Nephron (organoid): ENCODE results near the gene EGF.
A peak's percentile ranks its signal among the peaks of the same experiment; 100 is the strongest.

Experiments used
- H3K27ac Mint-ChIP-seq, 3 experiments: 2 replicates each; pipeline ENCODE4 v1.8.0; 2020; ENCODE audit warnings: mixed read lengths in 3 of 3, mild to moderate bottlenecking in 2 of 3, moderate library complexity in 1 of 3
- H3K27me3 Mint-ChIP-seq: 2 replicates; pipeline ENCODE4 v1.8.0; 2021; ENCODE audit warnings: low read depth, mild to moderate bottlenecking, moderate library complexity, mixed read lengths
- H3K36me3 Mint-ChIP-seq: 2 replicates; pipeline ENCODE4 v1.8.0; 2020; ENCODE audit warnings: low read depth, mixed read lengths
- H3K4me1 Mint-ChIP-seq: 2 replicates; pipeline ENCODE4 v1.8.0; 2020; ENCODE audit warnings: mixed read lengths
- H3K4me3 Mint-ChIP-seq, 3 experiments: 2 replicates each; pipeline ENCODE4 v1.8.0; 2020; ENCODE audit warnings: mild to moderate bottlenecking in 3 of 3, mixed read lengths in 3 of 3, moderate library complexity in 2 of 3
- H3K9me3 Mint-ChIP-seq: 2 replicates; pipeline ENCODE4 v1.8.0; 2020; ENCODE audit warnings: mixed read lengths
- TF ChIP-seq, protein P1 (sequence below), 3 experiments: fragments of 200-600 bp; sonication (generic); IDR thresholded peaks; one replicate each; pipeline ENCODE4 v1.5.0; 2021; ENCODE audit warnings: antibody characterized with exemption in 3 of 3; ENCODE audit not compliant: unreplicated experiment in 3 of 3

The EGF gene

DNA sequence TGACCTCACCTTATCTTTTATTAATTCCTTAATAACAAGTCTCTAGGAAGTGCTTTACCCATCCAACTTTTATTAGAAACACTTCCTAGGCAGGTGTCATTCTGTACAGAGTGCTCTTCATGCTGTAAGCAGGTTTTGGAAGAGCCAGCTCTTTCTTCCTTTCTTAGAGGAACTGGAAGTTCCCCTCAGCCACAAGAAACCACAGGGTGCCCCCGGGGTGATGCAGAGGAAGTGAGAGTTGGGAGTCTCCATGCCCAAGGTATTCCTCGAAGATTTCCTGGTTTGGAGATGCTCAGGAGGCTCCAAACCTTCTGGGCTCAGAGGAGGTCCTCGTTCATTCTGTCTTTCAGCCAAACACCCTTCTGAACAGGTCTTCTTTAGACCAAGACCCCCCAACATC, 83.8 kb downstream of the EGF start:
- peaks cover 15% of the 10 kb centered on the region for H3K4me1 Mint-ChIP-seq
- no peaks in the 10 kb centered on the region for H3K36me3 Mint-ChIP-seq
- peaks cover 12% of the 10 kb centered on the region for H3K27me3 Mint-ChIP-seq
- TF ChIP-seq, protein P1, sequence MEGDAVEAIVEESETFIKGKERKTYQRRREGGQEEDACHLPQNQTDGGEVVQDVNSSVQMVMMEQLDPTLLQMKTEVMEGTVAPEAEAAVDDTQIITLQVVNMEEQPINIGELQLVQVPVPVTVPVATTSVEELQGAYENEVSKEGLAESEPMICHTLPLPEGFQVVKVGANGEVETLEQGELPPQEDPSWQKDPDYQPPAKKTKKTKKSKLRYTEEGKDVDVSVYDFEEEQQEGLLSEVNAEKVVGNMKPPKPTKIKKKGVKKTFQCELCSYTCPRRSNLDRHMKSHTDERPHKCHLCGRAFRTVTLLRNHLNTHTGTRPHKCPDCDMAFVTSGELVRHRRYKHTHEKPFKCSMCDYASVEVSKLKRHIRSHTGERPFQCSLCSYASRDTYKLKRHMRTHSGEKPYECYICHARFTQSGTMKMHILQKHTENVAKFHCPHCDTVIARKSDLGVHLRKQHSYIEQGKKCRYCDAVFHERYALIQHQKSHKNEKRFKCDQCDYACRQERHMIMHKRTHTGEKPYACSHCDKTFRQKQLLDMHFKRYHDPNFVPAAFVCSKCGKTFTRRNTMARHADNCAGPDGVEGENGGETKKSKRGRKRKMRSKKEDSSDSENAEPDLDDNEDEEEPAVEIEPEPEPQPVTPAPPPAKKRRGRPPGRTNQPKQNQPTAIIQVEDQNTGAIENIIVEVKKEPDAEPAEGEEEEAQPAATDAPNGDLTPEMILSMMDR (IDR thresholded peaks at IDR 0.05; ENCODE audit: unreplicated experiment in 3 of 3) = no peak
- no peak overlapping the region for H3K4me3 Mint-ChIP-seq
- no peak overlapping the region for H3K27ac Mint-ChIP-seq
- H3K9me3 Mint-ChIP-seq = no peaks in the 10 kb centered on the region

DNA sequence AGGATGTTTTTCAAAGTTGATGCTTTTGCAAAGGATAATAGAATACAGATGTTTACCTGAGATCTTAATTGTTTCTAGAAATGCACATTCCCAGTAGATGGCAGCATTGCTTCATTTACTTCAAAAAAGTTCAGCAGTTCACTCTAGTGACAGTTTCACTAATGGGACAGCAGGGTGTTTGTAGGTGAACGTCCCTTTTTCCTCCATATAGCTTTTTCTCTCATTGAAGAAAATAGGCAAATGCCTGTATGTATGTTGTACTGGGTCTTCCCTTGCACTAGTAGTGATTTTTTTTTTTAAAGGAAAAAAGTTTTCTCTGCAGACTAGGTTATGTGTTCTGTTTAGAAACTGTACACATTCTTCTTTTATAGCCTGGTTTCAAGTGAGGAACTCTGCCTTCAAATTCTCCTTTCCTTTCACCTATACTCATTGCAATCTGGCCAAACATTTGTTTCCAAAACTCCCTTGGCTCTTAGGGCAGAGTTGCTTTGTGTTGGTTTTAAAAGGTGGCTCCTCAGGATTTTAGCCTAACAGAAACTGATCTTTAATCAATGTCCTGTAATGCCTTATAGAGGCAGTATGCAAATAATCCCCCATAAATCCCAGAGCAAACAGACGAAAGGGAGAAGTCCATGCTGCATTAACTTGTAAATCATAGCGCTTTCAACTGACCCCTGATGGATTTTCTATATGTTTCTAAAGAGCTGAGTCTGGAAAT, 86.3 kb downstream of the EGF start:
- Mint-ChIP-seq H3K27me3 (peaks cover 12% of the 10 kb centered on the region), H3K4me1 (peaks cover 10% of the 10 kb centered on the region), H3K36me3 (no peaks in the 10 kb centered on the region), H3K9me3 (no peaks in the 10 kb centered on the region), H3K4me3 (no peak overlapping the region), H3K27ac (peak overlapping the region; percentile 9 to 58 (median 53))
- TF ChIP-seq, protein P1 (IDR thresholded peaks at IDR 0.05; ENCODE audit: unreplicated experiment in 3 of 3) = peak; percentile 77 to 88 (median 79)

DNA sequence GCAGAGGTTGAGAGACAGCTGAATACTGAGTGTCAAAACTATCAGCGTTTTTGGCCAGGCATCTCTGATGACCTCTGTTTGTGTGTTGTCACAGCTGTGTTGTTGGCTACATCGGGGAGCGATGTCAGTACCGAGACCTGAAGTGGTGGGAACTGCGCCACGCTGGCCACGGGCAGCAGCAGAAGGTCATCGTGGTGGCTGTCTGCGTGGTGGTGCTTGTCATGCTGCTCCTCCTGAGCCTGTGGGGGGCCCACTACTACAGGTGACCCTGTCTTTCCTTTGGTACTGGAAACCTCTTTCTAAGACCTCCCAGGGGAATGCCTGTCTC, 86.9 kb downstream of the EGF start:
- peaks cover 15% of the 10 kb centered on the region for H3K4me1 Mint-ChIP-seq
- peak overlapping the region; percentile 9 to 58 (median 53) for H3K27ac Mint-ChIP-seq

DNA sequence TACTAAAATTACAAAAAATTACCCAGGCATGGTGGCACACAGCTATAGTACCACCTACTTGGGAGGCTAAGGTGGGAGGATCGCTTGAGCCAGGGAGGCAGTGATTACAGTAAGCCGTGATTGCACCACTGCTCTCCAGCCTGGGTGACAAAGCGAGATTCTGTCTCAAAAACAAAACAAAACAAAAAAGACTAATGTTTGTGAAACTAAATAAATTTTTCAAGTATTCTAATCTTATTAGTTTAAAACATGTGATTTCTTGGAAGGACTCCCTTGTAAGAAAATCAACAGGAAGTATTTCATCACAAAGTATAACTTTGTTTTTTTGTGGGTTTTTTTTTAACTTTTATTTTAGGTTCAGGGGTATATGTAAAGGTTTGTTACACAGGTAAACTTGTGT, 89.6 kb downstream of the EGF start:
- Mint-ChIP-seq H3K27me3 (no peaks in the 10 kb centered on the region), H3K4me1 (peaks cover 32% of the 10 kb centered on the region), H3K9me3 (no peaks in the 10 kb centered on the region), H3K4me3 (no peak overlapping the region), H3K36me3 (no peaks in the 10 kb centered on the region), H3K27ac (no peak overlapping the region)
- TF ChIP-seq, protein P1 (IDR thresholded peaks at IDR 0.05; ENCODE audit: unreplicated experiment in 3 of 3) = no peak

More for the DNA sequence above, 86.9 kb downstream of the EGF start:
- H3K9me3 Mint-ChIP-seq = no peaks in the 10 kb centered on the region
- H3K27me3 Mint-ChIP-seq = peaks cover 12% of the 10 kb centered on the region
- H3K36me3 Mint-ChIP-seq = no peaks in the 10 kb centered on the region
- TF ChIP-seq, protein P1 (IDR thresholded peaks at IDR 0.05; ENCODE audit: unreplicated experiment in 3 of 3) = no peak
- no peak overlapping the region for H3K4me3 Mint-ChIP-seq

DNA sequence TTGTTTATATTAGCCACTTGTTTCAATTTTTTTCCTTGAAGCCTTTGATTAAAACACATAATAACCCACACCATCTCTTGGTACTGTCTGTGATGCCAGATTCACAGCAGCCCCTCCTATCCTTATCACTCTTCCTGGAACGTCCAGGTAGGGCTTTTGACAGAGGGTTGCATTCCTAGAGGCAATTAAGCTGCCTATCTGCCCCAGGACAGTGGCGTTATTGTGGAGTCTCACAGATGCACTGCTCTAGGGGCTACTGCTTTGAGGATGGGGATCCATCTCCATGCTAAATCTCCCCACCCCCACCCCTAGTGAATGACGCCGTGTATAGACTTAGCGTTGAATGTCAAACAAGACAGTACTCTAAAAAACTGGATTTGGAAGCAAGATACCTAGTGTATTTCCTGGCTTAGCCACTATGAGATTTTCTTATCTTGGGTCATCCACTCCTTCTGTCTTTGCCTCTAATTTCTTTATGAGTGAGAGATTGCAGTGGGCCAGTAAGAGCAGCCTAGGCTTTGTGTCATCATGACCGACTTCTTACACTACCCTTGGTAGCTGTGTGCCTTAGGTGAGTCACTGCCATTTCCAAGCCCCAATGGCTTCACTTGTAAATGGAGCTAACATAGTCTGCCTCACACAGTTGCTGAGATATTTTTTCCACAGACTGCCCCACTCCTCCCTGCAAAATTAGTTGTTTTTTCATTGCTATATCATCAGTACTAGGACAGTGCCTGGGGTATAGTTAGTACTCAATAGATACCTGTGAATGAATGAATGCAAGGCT, 90.9 kb downstream of the EGF start:
- Mint-ChIP-seq H3K36me3 (no peaks in the 10 kb centered on the region), H3K4me3 (no peak overlapping the region), H3K9me3 (no peaks in the 10 kb centered on the region), H3K27ac (peak overlapping the region; percentile 78 to 87 (median 87)), H3K4me1 (peaks cover 38% of the 10 kb centered on the region), H3K27me3 (no peaks in the 10 kb centered on the region)
- TF ChIP-seq, protein P1 (IDR thresholded peaks at IDR 0.05; ENCODE audit: unreplicated experiment in 3 of 3) = no peak
